Esophagus squamous epithelium (tissue), 4 donors: ENCODE data around the gene SLC31A1.

Experiments
- POLR2A ChIP-seq, 4 donors: fragments of 450-650 bp; IDR thresholded peaks; one replicate each; pipeline ENCODE4 v1.6.1; 2017; ENCODE audit warnings: antibody characterized with exemption in 4 of 4, mild to moderate bottlenecking in 4 of 4, moderate library complexity in 3 of 4
- TF ChIP-seq, protein P1 (sequence below), 6 experiments: fragments of 450-650 bp in 4 of 6; fragments of 200-600 bp in 2 of 6; sonication (generic) in 2 of 6; IDR thresholded peaks; one replicate each; pipeline ENCODE4 v1.5.1; 2016 to 2019; ENCODE audit warnings: antibody characterized with exemption in 6 of 6, mild to moderate bottlenecking in 4 of 6, moderate library complexity in 4 of 6

- no peak for TF ChIP-seq POLR2A (IDR thresholded peaks at IDR 0.05)
- TF ChIP-seq, protein P1, sequence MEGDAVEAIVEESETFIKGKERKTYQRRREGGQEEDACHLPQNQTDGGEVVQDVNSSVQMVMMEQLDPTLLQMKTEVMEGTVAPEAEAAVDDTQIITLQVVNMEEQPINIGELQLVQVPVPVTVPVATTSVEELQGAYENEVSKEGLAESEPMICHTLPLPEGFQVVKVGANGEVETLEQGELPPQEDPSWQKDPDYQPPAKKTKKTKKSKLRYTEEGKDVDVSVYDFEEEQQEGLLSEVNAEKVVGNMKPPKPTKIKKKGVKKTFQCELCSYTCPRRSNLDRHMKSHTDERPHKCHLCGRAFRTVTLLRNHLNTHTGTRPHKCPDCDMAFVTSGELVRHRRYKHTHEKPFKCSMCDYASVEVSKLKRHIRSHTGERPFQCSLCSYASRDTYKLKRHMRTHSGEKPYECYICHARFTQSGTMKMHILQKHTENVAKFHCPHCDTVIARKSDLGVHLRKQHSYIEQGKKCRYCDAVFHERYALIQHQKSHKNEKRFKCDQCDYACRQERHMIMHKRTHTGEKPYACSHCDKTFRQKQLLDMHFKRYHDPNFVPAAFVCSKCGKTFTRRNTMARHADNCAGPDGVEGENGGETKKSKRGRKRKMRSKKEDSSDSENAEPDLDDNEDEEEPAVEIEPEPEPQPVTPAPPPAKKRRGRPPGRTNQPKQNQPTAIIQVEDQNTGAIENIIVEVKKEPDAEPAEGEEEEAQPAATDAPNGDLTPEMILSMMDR (IDR thresholded peaks at IDR 0.05) = no peak
Measured at GRCh38 chr9:113296796-113297558, 75.6 kb downstream of the SLC31A1 start.
